H1 (cell line): ENCODE results near the gene TMCC1. TPM values are rescaled to one million over a fixed set of nuclear protein-coding genes. Genes with fewer than 3 reads are reported as not detected.

Source experiments
- CTCF ChIA-PET: fragments of 300-600 bp; sonication (Branson Sonifier 250); formaldehyde crosslinking; loops from one replicate; lab custom pipeline; 2021; ENCODE audit not compliant: partially characterized antibody; lab: Charles Lee
- POLR2A ChIA-PET: fragments of 300-600 bp; sonication (Branson Sonifier 250); formaldehyde crosslinking; loops from one replicate; lab custom pipeline; 2021; ENCODE audit warnings: inconsistent platforms; ENCODE audit not compliant: partially characterized antibody; lab: Charles Lee
- DNase-seq, 2 experiments: peaks; one replicate each; pipeline versions ENCODE4 v3.0.0 to v3.0.0-alpha.2; 2010 to 2022; ENCODE audit warnings: low spot score in 2 of 2, low read depth in 1 of 2, mixed read lengths in 1 of 2
- FAIRE-seq: peaks from 2 replicates; lab custom pipeline; 2011; peaks lifted over from hg19 to GRCh38; lab: Jason Lieb, UNC
- H2AFZ ChIP-seq: 2 replicates; pipeline ENCODE4 v1.8.1; 2012; ENCODE audit warnings: low read length, inconsistent platforms
- H2AK5ac ChIP-seq: 2 replicates; pipeline ENCODE4 v1.6.1; 2013; ENCODE audit warnings: low read depth, low read length
- H2BK120ac ChIP-seq: replicated peaks from 2 replicates; pipeline ENCODE3; 2013; ENCODE audit warnings: low read depth, low read length, inconsistent platforms
- H2BK12ac ChIP-seq: 2 replicates; pipeline ENCODE4 v1.6.1; 2013; ENCODE audit warnings: low read depth, low read length
- H2BK15ac ChIP-seq: 2 replicates; pipeline ENCODE4 v1.6.1; 2013; ENCODE audit warnings: low read length
- H2BK20ac ChIP-seq: 2 replicates; pipeline ENCODE4 v1.6.1; 2013; ENCODE audit warnings: low read length
- H2BK5ac ChIP-seq: 2 replicates; pipeline ENCODE4 v1.6.1; 2013; ENCODE audit warnings: low read depth, low read length
- H3K14ac ChIP-seq: 2 replicates; pipeline ENCODE4 v1.6.1; 2013; ENCODE audit warnings: inconsistent platforms; ENCODE audit not compliant: insufficient read length
- H3K18ac ChIP-seq: 2 replicates; pipeline ENCODE4 v1.6.1; 2013; ENCODE audit warnings: low read length; ENCODE audit errors: extremely low read depth
- H3K23ac ChIP-seq: 2 replicates; pipeline ENCODE4 v1.6.1; 2013; ENCODE audit warnings: inconsistent platforms; ENCODE audit not compliant: insufficient read length
- H3K23me2 ChIP-seq: 2 replicates; pipeline ENCODE4 v1.6.1; 2013; ENCODE audit warnings: low read depth, low read length
- H3K27ac ChIP-seq: 2 replicates; pipeline ENCODE4 v1.6.1; 2011; ENCODE audit warnings: low read depth, low read length, inconsistent platforms
- H3K27me3 ChIP-seq, 4 experiments: replicated peaks in 1 of 4; 1 replicate in 1 of 4; 2 replicates in 3 of 4; pipeline versions ENCODE4 v1.6.1 to v1.8.1; 2011 to 2013; ENCODE audit warnings: low read length in 3 of 4, mild to moderate bottlenecking in 3 of 4, inconsistent platforms in 2 of 4, mixed read lengths in 2 of 4, moderate library complexity in 1 of 4; ENCODE audit not compliant: control insufficient read depth in 3 of 4, insufficient read depth in 3 of 4; ENCODE audit errors: extremely low read depth in 1 of 4
- H3K36me3 ChIP-seq, 4 experiments: 2 replicates each; pipeline versions ENCODE4 v1.6.1 to v1.8.1; 2011 to 2013; ENCODE audit warnings: mild to moderate bottlenecking in 4 of 4, low read length in 3 of 4, moderate library complexity in 2 of 4, control low read depth in 1 of 4, inconsistent platforms in 1 of 4; ENCODE audit not compliant: insufficient read depth in 4 of 4, control insufficient read depth in 2 of 4
- H3K4ac ChIP-seq: replicated peaks from 2 replicates; pipeline ENCODE3; 2013; ENCODE audit warnings: low read length, low read depth, mixed read lengths, inconsistent platforms; ENCODE audit not compliant: insufficient read length
- H3K4me1 ChIP-seq, 4 experiments: replicated peaks in 1 of 4; 1 replicate in 1 of 4; 2 replicates in 3 of 4; pipeline versions ENCODE4 v1.6.1 to v1.8.1; 2011 to 2013; ENCODE audit warnings: low read length in 3 of 4, inconsistent platforms in 2 of 4, mixed read lengths in 1 of 4; ENCODE audit not compliant: insufficient read depth in 4 of 4, control insufficient read depth in 3 of 4
- H3K4me2 ChIP-seq, 2 experiments: 2 replicates each; pipeline versions ENCODE4 v1.6.1 to v1.8.1; 2011 to 2013; ENCODE audit warnings: low read depth in 2 of 2, low read length in 2 of 2, control low read depth in 1 of 2, inconsistent platforms in 1 of 2, mild to moderate bottlenecking in 1 of 2; ENCODE audit not compliant: insufficient read depth in 1 of 2
- H3K4me3 ChIP-seq, 4 experiments: fragments of 200-600, 300-600 bp in 1 of 4; sonication (generic), shearing (Covaris generic), sonication (Bioruptor Twin) in 1 of 4; 2 replicates each; pipeline versions ENCODE4 v1.5.1 to v1.8.1; 2011 to 2016; ENCODE audit warnings: low read length in 4 of 4, low read depth in 3 of 4, control low read depth in 2 of 4, inconsistent platforms in 2 of 4, mild to moderate bottlenecking in 2 of 4, mixed read lengths in 1 of 4, moderate library complexity in 1 of 4; ENCODE audit not compliant: insufficient read depth in 2 of 4; ENCODE audit errors: extremely low read depth in 1 of 4
- H3K56ac ChIP-seq: replicated peaks from 2 replicates; pipeline ENCODE3; 2013; ENCODE audit warnings: low read depth, mild to moderate bottlenecking, mixed read lengths, low read length, inconsistent platforms; ENCODE audit not compliant: insufficient read length
- H3K79me1 ChIP-seq: 2 replicates; pipeline ENCODE4 v1.6.1; 2013; ENCODE audit warnings: low read depth, low read length, control low read depth
- H3K79me2 ChIP-seq, 2 experiments: 2 replicates each; pipeline versions ENCODE4 v1.6.1 to v1.8.1; 2012 to 2013; ENCODE audit warnings: low read length in 2 of 2, mild to moderate bottlenecking in 2 of 2, inconsistent platforms in 1 of 2; ENCODE audit not compliant: insufficient read depth in 2 of 2, control insufficient read depth in 1 of 2
- H3K9ac ChIP-seq, 4 experiments: replicated peaks in 1 of 4; 1 replicate in 1 of 4; 2 replicates in 3 of 4; pipeline versions ENCODE4 v1.6.1 to v1.8.1; 2011 to 2013; ENCODE audit warnings: low read depth in 3 of 4, low read length in 3 of 4, control low read depth in 2 of 4, mild to moderate bottlenecking in 2 of 4, moderate library complexity in 2 of 4, inconsistent platforms in 1 of 4; ENCODE audit errors: extremely low read depth in 1 of 4
- H3K9me3 ChIP-seq, 2 experiments: 2 replicates each; pipeline versions ENCODE4 v1.6.1 to v1.8.1; 2012 to 2013; ENCODE audit warnings: mild to moderate bottlenecking in 2 of 2, moderate library complexity in 2 of 2, control low read depth in 1 of 2, inconsistent platforms in 1 of 2, low read depth in 1 of 2, low read length in 1 of 2, mixed read lengths in 1 of 2; ENCODE audit not compliant: insufficient read depth in 2 of 2
- H4K20me1 ChIP-seq, 2 experiments: replicated peaks in 1 of 2; 2 replicates each; pipeline versions ENCODE3 to v1.8.1; 2011 to 2013; ENCODE audit warnings: inconsistent platforms in 2 of 2, low read length in 2 of 2, mild to moderate bottlenecking in 1 of 2; ENCODE audit not compliant: insufficient read depth in 2 of 2, control insufficient read depth in 1 of 2
- H4K5ac ChIP-seq: 2 replicates; pipeline ENCODE4 v1.6.1; 2013; ENCODE audit warnings: low read length, low read depth, mixed read lengths, inconsistent platforms; ENCODE audit not compliant: insufficient read length
- H4K8ac ChIP-seq: 2 replicates; pipeline ENCODE4 v1.8.0; 2013; ENCODE audit warnings: mild to moderate bottlenecking, moderate library complexity, low read length, inconsistent platforms; ENCODE audit not compliant: insufficient read depth; ENCODE audit errors: extremely low read depth
- H4K91ac ChIP-seq: replicated peaks from 2 replicates; pipeline ENCODE3; 2013; ENCODE audit warnings: low read length, mixed read lengths, inconsistent platforms; ENCODE audit not compliant: insufficient read length
- BACH1 ChIP-seq: IDR thresholded peaks from 2 replicates; pipeline ENCODE4 v1.6.1; 2012; ENCODE audit warnings: low read length, improper control_type of control experiment
- CREB1 ChIP-seq: IDR thresholded peaks from 2 replicates; pipeline ENCODE4 v1.6.1; 2012; ENCODE audit warnings: inconsistent platforms
- EGR1 ChIP-seq: IDR thresholded peaks from 2 replicates; pipeline ENCODE4 v1.6.1; 2011; ENCODE audit warnings: low read depth, low read length, borderline replicate concordance
- HDAC2 ChIP-seq, 2 experiments: fragments of 300-600 bp in 1 of 2; sonication (generic) in 1 of 2; IDR thresholded peaks; 2 replicates each; pipeline ENCODE4 v1.6.1; 2011 to 2012; ENCODE audit warnings: low read depth in 2 of 2, low read length in 2 of 2, mild to moderate bottlenecking in 2 of 2, moderate library complexity in 2 of 2, borderline replicate concordance in 1 of 2, inconsistent platforms in 1 of 2
- KDM4A ChIP-seq: IDR thresholded peaks from one replicate; pipeline ENCODE4 v1.7.1; 2012; ENCODE audit warnings: low read depth, mild to moderate bottlenecking, moderate library complexity, low read length, inconsistent platforms; ENCODE audit not compliant: severe bottlenecking
- MAFK ChIP-seq: IDR thresholded peaks from 2 replicates; pipeline ENCODE4 v1.6.1; 2012; ENCODE audit warnings: low read depth, mild to moderate bottlenecking, improper control_type of control experiment, low read length
- RBBP5 ChIP-seq: IDR thresholded peaks from 2 replicates; pipeline ENCODE4 v1.7.1; 2012; ENCODE audit warnings: low read depth, mild to moderate bottlenecking, inconsistent platforms, low read length, moderate library complexity, borderline replicate concordance
- SIN3A ChIP-seq, 2 experiments: IDR thresholded peaks in 1 of 2; conservative IDR thresholded peaks in 1 of 2; 2 replicates each; pipeline ENCODE4 v1.6.1; 2011 to 2012; ENCODE audit warnings: low read length in 2 of 2, improper control_type of control experiment in 1 of 2, low read depth in 1 of 2, mild to moderate bottlenecking in 1 of 2
- whole genome bisulfite sequencing, 2 experiments: shearing (Covaris generic) in 1 of 2; methylation state at CpG; one replicate each; pipeline versions ENCODE4 v1.1.6 to v1.1.7; 2013 to 2015; ENCODE audit warnings: low lambda C conversion rate in 2 of 2, mixed read lengths in 2 of 2, inconsistent platforms in 1 of 2, low coverage in 1 of 2, missing lambda C conversion rate in 1 of 2; ENCODE audit not compliant: insufficient replicate concordance in 2 of 2, insufficient coverage in 1 of 2, insufficient read length in 1 of 2; ENCODE audit errors: extremely low coverage in 1 of 2, missing lambda C conversion rate in 1 of 2; 5-methylcytosine and 5-hydroxymethylcytosine counted together
- polyA plus RNA-seq, 7 experiments: library from polyadenylated mRNA; depleted of rRNA in 3 of 7; stranded (reverse) in 5 of 7; unstranded in 2 of 7; fragments of >200 nt in 5 of 7; fragments of 200-250 nt in 2 of 7; gene quantifications; 1 replicate in 5 of 7; 2 replicates in 1 of 7; 4 replicates in 1 of 7; pipeline versions ENCODE4 v1.2.1 to v1.2.3, GENCODE V29; 2011 to 2013; ENCODE audit warnings: missing spikeins in 2 of 7, mixed read lengths in 2 of 7
- total RNA-seq: library from RNA; stranded (reverse); fragmentation: NEBNext Ultra II Directional; extraction: Animal tissue kit (Norgen Biotek cat#: 25700); gene quantifications from 2 replicates; pipeline ENCODE4 v1.2.1, GENCODE V29; 2021

TMCC1 gene
- total and polyA plus RNA-seq, 2 of the 8 experiments (the other 6 are each of a cell fraction or from before 2014, with no cell fraction given): 10.4 to 27.1 TPM

GRCh38 chr3:129606636-129607390 lies 286.7 kb downstream of the TMCC1 start, which contains the start of gene PLXND1:
TSS of gene PLXND1 (minus strand) at chr3:129606676. CDS start at chr3:129606639, 37 bp downstream.
- peak within 1 kb of the TSS; percentile 66; the same call in 1 of the 2 replicates for H2BK5ac ChIP-seq
- peaks cover 7 to 31% (median 22%) of the 10 kb centered on the region in 4 experiments; a peak in 6 of 7 replicates for H3K27me3 ChIP-seq
- ChIA-PET CTCF (interaction anchor here (1.1 to 2.7 kb wide), 4 partner anchors 11 to 88 kb away, joined by 3 to 10 read pairs (median 6); no protein-coding TSS in a partner anchor), POLR2A (interaction anchor here (0.6 to 4.5 kb wide), 5 partner anchors 10 to 334 kb away, joined by 3 to 17 read pairs (median 8); no protein-coding TSS in a partner anchor)
- peak within 1 kb of the TSS; percentile 63; the same call in 1 of the 2 replicates for H4K8ac ChIP-seq
- H3K36me3 ChIP-seq: no peaks in the 10 kb centered on the region; a peak in 1 of 8 replicates
- H2BK15ac ChIP-seq: peak within 1 kb of the TSS; percentile 95; the same call in 1 of the 2 replicates
- H3K79me2 ChIP-seq: peaks cover 4 to 11% of the 10 kb centered on the region in 2 experiments; a peak in 1 of 4 replicates
- H2AK5ac ChIP-seq: no peak within 1 kb of the TSS
- H2BK12ac ChIP-seq: peak within 1 kb of the TSS; percentile 97; the same call in 1 of the 2 replicates
- peaks cover 4 to 52% (median 43%) of the 10 kb centered on the region in 4 experiments for H3K4me1 ChIP-seq
- peak within 1 kb of the TSS; percentile 74 for H3K56ac ChIP-seq
- peak within 1 kb of the TSS; percentile 88 for H3K18ac ChIP-seq
- H2BK20ac ChIP-seq: peak within 1 kb of the TSS; percentile 72; the same call in 1 of the 2 replicates
- H3K14ac ChIP-seq: peak within 1 kb of the TSS; percentile 25
- H2AFZ ChIP-seq: 0 out of 2 replicates have a peak within 1 kb of the TSS, but pooled peaks have one; percentile 43
- peak within 1 kb of the TSS; percentile 47 for H4K5ac ChIP-seq
- H3K9me3 ChIP-seq: no peaks in the 10 kb centered on the region
- peak in 1 of 2 experiments; percentile 78 for DNase-seq
- H2BK120ac ChIP-seq: no peak within 1 kb of the TSS
- H3K23me2 ChIP-seq: peaks cover 23% of the 10 kb centered on the region; the same call in 1 of the 2 replicates
- peak within 1 kb of the TSS; percentile 83 for H3K4ac ChIP-seq
- FAIRE-seq: no peak
- WGBS, 2 experiments: 3% methylated on average over 29 of the region's 96 CpGs; no CpG with 5 or more reads in 1 of the 2 experiments
- H4K91ac ChIP-seq: peak within 1 kb of the TSS; percentile 93
- H4K20me1 ChIP-seq: peaks cover 5 to 20% of the 10 kb centered on the region in 2 experiments
- H3K4me3 ChIP-seq: peak within 1 kb of the TSS; percentile 46 to 76 (median 62)
- H3K27ac ChIP-seq: no peak within 1 kb of the TSS
- H3K9ac ChIP-seq: peak within 1 kb of the TSS in 3 of 4 experiments; percentile 29 to 52 (median 29); a peak in 4 of 7 replicates
- H3K23ac ChIP-seq: no peak within 1 kb of the TSS
- H3K4me2 ChIP-seq: peak within 1 kb of the TSS; percentile 75 to 91
- H3K79me1 ChIP-seq: no peaks in the 10 kb centered on the region
- TF ChIP-seq HDAC2 (IDR thresholded peaks at IDR 0.05; ENCODE audit: borderline replicate concordance in 1 of 2, low read depth in 2 of 2, low read length in 2 of 2) (peak in 1 of 2 experiments; percentile 16; a peak in 2 of 4 replicates), BACH1 (0 out of 2 replicates have a peak, but pooled peaks have one; percentile 18), SIN3A (conservative IDR thresholded peaks at IDR 0.05 in 1 of 2, IDR thresholded peaks at IDR 0.05 in 1 of 2; ENCODE audit: low read depth in 1 of 2, low read length in 2 of 2) (peak in 1 of 2 experiments; percentile 53; a peak in 1 of 4 replicates), RBBP5 (peak; percentile 67; the same call in 1 of the 2 replicates), CREB1 (0 out of 2 replicates have a peak, but pooled peaks have one; percentile 7), KDM4A (peak; percentile 48), EGR1 (0 out of 2 replicates have a peak, but pooled peaks have one; percentile 37), MAFK (no peak)
